GM20431 (cell line): ENCODE measurements around the gene ITGA3.
"Not testable (repeated sequence)": the region's sequence is repeated elsewhere in the genome, so short reads cannot be mapped to it uniquely, and the experiment has no call there.

Source experiments
- in situ Hi-C: fragments of 300-500 bp; cut with MseI, MboI; formaldehyde crosslinking; loops from one replicate; pipeline ENCODE4 v1.15.0; 2020; ENCODE audit warnings: low sequenced_read_pairs; ENCODE audit not compliant: unreplicated experiment

The ITGA3 gene

DNA sequence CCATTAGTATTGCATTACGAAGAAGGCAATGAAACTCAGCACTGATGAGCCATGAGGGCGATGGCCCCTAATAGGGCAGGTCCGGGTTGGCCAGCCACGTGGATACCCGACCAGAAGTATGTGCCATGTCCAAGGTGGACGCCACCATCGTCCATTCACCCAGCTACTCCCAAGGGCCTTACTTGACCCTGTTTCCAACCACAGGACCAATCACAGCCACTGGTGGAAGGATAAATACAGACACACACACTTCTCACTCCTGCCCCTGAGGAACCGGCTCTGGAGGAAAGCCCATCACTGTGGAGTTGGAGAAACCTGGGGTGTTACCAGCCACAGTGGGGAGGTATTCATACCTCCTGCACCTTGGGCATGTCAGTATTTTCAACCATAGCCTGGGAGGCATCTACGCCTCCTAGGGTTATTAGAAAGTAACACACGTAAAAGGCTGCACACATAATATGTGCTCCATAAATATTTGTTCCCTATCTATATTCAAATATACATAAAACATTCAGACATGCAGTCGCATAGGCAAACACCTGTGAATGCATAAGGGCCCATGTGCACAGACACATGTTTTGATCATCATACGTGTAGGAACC lies 5.4 kb upstream of the ITGA3 start:
- in situ Hi-C loops, result no loop called here

DNA sequence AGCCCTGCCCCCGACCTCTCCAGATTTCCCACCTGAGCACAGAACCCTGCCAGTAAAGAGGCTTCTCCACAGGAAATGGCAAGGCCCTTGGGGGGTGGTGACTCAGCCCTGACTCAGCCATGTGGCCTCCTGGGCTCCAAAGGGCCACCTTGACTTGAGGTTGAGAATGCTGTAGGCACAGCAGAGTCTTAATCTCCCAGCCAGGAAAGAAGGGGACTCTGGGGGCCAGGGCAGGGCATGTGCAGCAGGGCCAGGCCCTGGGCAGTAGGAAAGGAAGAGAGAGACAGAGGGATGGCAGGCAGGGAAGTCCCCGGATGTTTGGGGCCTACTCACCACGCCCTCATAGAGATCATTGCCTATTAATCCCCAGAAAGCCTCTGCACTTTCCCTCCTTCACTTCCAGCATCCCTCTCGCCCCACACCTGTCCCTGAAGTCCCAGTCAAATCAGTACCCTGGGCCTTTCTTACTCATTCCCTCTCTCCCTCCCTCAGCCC lies 4.8 kb upstream of the ITGA3 start:
- in situ Hi-C loops, result no loop called here

- in situ Hi-C loops, result no loop called here
These were observed 4.3 kb upstream of the ITGA3 start for GRCh38 chr17:50051606-50052005.

DNA sequence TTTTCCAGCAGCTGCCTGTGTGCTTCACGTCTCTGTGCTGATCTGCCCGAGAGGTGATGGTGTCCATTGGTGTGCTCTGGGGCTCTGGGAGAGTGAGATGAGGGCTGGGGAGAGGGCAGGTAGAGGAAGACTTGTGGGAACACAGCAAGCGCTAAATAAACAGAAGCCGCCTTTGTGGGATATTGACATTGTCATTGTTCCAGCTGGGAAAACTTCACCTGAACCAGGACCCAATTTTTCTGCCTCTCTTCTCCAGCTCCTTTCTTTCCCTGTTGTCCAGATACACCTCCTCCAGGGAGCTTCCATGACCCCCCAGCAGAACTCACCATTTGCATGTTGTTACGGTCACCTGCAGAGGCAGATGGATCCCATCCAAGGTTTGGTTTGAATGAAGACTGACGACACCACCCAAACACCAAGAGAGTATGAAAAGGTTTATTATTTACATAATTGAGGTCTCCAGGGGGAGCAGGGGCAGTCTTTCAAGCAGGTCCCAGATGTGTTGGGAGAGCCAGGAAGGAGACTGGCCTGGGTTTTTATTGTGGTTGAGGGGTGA lies 3.6 kb upstream of the ITGA3 start:
- in situ Hi-C loops, result no loop called here

DNA sequence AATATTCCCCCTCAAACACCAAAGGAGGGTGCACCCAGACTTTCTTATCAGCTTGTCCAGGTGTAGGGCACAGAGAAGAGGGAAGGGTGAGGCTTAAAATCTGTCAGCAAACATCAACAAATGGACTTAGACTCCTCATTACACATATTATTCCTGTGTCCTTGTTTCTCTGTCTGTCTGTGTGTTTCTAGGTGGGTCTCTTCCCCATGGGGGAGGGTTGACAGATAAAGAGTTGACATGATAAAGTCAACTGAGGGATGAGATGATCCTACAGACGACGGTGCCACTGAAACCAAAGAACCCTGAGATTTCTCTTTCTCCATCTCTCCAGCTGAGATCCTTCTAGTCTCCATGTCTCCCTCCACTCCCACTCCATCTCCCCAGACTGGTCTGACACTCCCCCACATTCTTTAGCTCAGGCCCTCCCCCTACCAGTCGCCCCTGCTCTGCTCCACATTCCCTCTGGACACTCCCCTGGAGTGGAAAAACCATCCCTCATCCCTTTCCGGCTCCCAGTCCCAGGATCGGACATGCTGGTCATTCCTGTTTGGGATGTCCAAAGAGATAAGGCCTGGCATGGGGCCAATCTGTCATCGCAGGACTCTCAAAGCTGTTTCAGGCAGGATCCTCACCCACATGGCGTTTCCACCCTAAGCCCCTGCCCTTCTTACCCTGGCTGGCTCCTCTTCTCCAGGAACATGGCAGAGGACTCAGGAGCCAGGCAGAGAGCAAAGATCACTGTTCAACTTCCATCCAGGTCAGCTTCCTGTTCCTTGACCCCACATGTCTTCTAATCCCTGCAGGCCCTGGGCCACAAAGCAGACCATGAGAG lies 2.9 kb upstream of the ITGA3 start:
- in situ Hi-C loops, result no loop called here

- in situ Hi-C loops, result no loop called here
These were observed 2.3 kb upstream of the ITGA3 start for GRCh38 chr17:50053654-50053960.

DNA sequence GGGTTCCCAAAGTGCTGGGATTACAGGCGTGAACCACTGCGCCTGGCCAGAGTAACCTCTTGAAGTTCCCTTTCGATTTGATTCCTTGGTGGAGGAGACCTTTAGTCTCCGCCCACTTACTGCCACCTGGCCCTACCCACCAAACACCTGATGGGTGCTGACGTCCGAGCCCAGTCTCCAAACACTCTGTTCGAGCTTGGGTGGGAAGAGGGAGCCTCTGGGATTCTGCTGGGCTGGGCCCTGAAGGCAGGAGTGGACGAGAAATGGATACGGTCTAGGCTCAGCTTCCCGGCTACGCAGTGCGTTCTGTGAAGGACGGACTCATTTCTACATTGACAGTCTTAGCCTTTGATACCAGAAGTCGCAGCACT lies 870 bp upstream of the ITGA3 start:
- in situ Hi-C loops, result no loop called here

DNA sequence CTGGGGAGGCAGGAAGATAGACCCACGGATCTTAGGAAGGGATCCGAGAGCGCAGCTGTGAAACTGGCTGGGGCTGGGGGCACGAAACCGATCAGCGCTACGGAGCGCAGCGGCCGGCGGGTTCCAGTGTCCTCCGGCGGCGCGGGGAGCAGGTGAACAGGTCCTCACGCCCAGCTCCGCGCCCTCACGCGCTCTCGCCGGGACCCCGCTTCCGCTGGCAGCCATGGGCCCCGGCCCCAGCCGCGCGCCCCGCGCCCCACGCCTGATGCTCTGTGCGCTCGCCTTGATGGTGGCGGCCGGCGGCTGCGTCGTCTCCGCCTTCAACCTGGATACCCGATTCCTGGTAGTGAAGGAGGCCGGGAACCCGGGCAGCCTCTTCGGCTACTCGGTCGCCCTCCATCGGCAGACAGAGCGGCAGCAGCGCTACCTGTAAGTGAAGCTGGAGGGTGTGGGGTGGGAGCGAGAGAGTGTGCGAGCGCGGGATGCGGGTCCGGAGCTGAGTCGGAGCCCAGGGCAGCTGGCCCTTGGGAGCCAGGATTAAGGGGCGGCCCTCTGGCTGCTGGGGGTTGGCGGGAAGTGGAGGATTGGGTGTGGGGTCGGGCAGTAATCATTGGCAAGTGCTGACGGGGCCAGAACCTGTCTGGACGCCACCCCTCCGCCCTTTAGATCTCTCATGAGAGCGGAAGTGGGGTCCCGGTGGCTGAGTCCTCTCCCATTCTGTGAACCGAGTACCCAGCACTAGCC lies 479 bp downstream of the ITGA3 start:
- in situ Hi-C loops, result no loop called here

DNA sequence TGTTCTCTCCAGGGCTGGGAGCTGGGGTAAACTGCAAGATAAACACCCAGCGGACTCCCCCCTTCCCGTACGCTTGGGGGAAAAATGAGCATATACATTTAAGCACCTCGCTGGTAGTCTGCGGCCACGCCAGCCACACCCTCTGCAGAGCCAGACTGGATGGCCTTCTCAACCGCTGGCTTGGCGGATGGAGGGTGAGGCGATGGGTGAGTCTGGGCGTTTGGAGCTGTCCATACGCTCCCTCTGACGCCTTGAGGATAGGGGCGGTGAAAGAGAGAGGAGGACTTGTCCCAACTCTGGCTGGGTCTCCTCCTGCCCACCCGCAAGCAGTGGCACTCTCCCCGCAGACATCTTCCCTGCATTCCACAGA lies 1.0 kb downstream of the ITGA3 start:
- in situ Hi-C loops, result no loop called here

DNA sequence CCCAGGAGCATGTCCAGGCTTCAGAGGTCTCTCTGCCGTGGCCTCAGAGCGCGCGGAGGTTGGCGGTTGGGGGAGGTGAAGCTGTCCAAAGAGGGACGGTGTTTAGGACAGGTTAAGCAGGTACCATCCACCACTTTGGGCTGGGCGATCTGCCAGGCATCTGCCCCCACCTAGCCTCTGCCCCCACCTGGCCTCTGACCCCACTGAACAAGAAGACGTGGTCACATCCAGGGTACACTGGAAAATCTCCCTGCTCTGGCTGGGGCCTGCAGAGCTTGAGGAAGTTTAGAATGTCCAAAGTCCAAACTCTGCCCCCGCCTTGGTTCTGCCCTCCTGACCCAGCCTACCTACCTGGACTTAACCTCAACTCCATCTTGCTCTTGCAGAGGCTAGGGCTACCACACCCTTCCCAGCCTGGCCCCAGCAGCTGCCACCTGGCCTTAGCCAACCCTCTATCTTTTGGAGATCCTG lies 1.6 kb downstream of the ITGA3 start:
- in situ Hi-C loops, result no loop called here

DNA sequence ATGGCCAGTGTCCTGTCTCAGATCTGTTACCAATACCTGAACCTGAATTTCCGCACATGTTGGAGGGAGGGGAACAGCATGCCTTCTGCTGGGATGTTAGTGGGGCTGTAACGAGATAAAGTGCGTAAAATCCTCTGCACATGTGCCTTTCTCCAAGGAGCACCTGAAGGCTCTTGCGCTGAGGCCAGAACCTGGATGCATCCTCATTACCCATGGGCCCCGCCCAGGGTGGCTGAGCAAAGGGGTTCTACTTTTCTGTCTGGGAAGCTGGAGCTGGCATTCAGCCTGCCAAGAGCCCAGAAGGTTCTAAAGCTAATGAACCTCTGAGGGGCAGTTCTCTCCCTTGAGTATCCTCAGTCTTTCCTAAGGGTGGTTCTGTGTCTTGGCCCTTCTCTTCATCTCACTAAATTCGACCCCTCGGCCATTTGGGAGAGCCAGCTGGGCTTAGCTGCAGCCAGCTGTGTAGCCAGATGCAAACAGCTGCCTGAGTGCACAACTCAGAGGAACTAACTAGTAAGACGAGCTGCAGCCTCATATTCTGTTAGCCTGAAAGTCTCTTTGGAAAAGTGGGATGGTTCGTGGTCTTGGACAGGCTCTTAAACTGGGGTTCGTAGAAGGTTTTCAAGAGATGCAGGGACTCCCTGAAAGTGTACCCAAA lies 2.5 kb downstream of the ITGA3 start:
- in situ Hi-C loops, result no loop called here

GRCh38 chr17:50059256-50059655 lies 3.3 kb downstream of the ITGA3 start:
- in situ Hi-C loops, result no loop called here

DNA sequence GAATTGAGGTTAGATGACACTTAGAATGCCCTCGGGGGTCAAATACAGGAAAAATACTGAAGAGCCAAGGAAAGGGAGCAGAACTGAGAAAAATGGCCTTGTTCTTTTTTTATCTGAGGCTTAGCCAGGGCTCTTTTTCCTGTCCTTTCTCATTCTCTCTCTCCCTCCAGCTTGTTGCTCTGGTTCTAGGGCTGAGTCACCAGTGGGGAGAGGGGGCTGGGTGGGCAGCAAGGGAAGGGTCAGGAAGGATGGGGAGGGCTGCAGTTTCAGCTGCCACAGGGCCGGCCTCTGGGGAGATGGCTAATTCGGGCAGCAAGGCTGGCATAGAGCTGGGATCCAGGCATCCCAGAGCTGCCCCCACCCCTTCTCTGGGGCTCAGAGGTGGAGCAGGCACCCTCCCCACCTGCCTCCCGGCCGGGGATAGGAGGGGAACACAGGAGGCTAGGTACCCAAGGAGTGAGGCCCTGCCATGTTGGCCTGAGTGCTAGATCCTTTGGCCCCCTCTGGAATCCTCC lies 3.9 kb downstream of the ITGA3 start:
- in situ Hi-C loops, result no loop called here

DNA sequence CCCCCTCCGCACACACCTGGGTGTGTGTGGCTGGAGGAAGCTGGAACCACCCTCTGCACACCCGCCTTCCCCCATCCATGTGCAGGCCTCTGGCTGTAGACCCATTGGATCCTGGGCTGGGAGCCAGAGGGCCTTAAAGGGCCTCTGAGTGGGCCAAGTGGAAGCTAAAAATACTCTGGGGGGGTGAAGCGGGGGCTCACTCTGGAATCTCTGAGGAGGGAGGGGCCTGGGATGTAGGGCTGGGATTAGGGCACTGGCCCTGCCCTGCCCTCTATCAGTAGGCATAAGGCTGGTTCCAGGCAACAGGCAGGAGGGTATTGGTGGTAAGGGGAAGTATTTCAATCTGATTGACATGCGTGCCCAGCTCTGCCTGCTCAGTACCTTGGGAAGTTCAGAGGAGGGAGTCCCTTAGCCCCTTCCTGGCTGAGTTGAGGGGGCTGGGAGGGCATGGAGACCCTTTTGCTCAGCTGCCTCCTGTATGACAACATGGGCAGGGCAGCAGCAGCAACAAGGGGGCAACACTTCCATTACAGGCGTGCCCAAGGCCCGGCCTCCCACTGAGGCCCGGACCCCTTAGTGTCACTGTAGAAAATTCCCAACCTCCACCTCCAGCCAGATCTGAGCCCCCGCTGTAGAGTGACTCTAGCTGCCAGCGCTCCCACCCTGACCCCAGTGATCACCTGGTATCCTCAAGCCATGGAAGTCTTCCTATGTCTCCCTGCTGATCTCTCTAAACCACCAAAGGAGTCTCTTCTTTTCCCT lies 5.2 kb downstream of the ITGA3 start:
- in situ Hi-C loops, result no loop called here

- in situ Hi-C loops, result not testable (repeated sequence)
These were observed 5.8 kb downstream of the ITGA3 start for GRCh38 chr17:50061713-50062045.

GRCh38 chr17:50062293-50063243 lies 6.7 kb downstream of the ITGA3 start:
- in situ Hi-C loops, result no loop called here

GRCh38 chr17:50063561-50064252 lies 7.8 kb downstream of the ITGA3 start:
- in situ Hi-C loops, result no loop called here
